Neural cell (in vitro differentiated cells): ENCODE data around the gene PPP1CB.

Source experiments
- SMC3 ChIP-seq: fragments of 450-650 bp; conservative IDR thresholded peaks from 2 replicates; pipeline ENCODE4 v1.6.1; 2014; ENCODE audit warnings: antibody characterized with exemption, mild to moderate bottlenecking, moderate library complexity; ENCODE audit not compliant: poor library complexity
- TF ChIP-seq, protein P1 (sequence below): fragments of 450-650 bp; IDR thresholded peaks from 2 replicates; pipeline ENCODE4 v1.5.1; 2014; ENCODE audit warnings: antibody characterized with exemption, mild to moderate bottlenecking, moderate library complexity; ENCODE audit not compliant: poor library complexity, severe bottlenecking

DNA sequence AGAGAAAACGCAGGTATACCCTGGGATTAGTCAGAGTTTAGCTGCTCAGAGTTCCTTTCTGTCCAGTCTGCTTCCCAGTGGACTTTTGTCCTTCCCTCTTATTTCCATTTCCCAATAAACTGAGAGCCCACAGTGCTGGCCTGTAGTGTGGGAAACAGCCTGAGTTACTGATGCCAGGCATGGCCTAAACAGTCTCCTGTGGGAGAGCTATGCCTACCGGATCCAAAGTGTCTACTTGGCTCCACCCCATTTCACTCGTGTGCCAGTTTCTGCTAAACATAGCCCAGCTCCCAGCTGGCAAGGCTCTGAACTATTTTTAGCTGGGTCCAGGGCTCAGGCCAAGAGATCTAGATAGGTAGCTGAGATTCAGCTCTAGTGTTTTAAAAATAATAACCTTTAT is 15.6 kb upstream of the PPP1CB start:
- no peak for TF ChIP-seq SMC3
- TF ChIP-seq, protein P1, sequence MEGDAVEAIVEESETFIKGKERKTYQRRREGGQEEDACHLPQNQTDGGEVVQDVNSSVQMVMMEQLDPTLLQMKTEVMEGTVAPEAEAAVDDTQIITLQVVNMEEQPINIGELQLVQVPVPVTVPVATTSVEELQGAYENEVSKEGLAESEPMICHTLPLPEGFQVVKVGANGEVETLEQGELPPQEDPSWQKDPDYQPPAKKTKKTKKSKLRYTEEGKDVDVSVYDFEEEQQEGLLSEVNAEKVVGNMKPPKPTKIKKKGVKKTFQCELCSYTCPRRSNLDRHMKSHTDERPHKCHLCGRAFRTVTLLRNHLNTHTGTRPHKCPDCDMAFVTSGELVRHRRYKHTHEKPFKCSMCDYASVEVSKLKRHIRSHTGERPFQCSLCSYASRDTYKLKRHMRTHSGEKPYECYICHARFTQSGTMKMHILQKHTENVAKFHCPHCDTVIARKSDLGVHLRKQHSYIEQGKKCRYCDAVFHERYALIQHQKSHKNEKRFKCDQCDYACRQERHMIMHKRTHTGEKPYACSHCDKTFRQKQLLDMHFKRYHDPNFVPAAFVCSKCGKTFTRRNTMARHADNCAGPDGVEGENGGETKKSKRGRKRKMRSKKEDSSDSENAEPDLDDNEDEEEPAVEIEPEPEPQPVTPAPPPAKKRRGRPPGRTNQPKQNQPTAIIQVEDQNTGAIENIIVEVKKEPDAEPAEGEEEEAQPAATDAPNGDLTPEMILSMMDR = no peak
